Chondrocyte (in vitro differentiated cells): ENCODE measurements around the gene RBM19. TPM values are rescaled to one million over a fixed set of nuclear protein-coding genes. Genes with fewer than 3 reads are reported as not detected.

Source experiments
- DNase-seq: peaks from one replicate; pipeline ENCODE4 v3.0.0; 2021; ENCODE audit warnings: mixed read lengths, low spot score
- H3K27ac Mint-ChIP-seq: one replicate; pipeline ENCODE4 v1.8.0; 2021; ENCODE audit warnings: mild to moderate bottlenecking, moderate library complexity, mixed read lengths; ENCODE audit not compliant: unreplicated experiment
- H3K27me3 Mint-ChIP-seq: 2 replicates; pipeline ENCODE4 v1.8.0; 2021; ENCODE audit warnings: low read depth, mixed read lengths
- H3K36me3 Mint-ChIP-seq: 2 replicates; pipeline ENCODE4 v1.8.0; 2021; ENCODE audit warnings: low read depth, mixed read lengths
- H3K4me1 Mint-ChIP-seq: 2 replicates; pipeline ENCODE4 v1.8.0; 2021; ENCODE audit warnings: low read depth, mild to moderate bottlenecking, mixed read lengths
- H3K4me3 Mint-ChIP-seq: one replicate; pipeline ENCODE4 v1.8.0; 2021; ENCODE audit warnings: mild to moderate bottlenecking, moderate library complexity, mixed read lengths; ENCODE audit not compliant: unreplicated experiment
- H3K9me3 Mint-ChIP-seq: 2 replicates; pipeline ENCODE4 v1.8.0; 2021; ENCODE audit warnings: low read depth, mixed read lengths
- CTCF ChIP-seq: fragments of 200-600 bp; sonication (generic); IDR thresholded peaks from 2 replicates; pipeline ENCODE4 v1.5.0; 2021; ENCODE audit warnings: antibody characterized with exemption, mild to moderate bottlenecking, moderate library complexity
- total RNA-seq: library from RNA; stranded (reverse); gene quantifications from 3 replicates; pipeline ENCODE4 v1.2.1, GENCODE V29; 2021

The RBM19 gene
- total RNA-seq, 1 donor from 2014 or later = 16.2 TPM

GRCh38 chr12:113819495-113819894, 146.6 kb downstream of the RBM19 start:
- Mint-ChIP-seq H3K36me3 (peaks cover 5% of the 10 kb centered on the region), H3K27ac (no peak overlapping the region), H3K4me1 (peaks cover 3% of the 10 kb centered on the region), H3K27me3 (no peaks in the 10 kb centered on the region), H3K4me3 (no peak overlapping the region), H3K9me3 (no peaks in the 10 kb centered on the region)
- no peak for DNase-seq
- no peak for TF ChIP-seq CTCF

GRCh38 chr12:113818833-113819232, 147.3 kb downstream of the RBM19 start:
- H3K4me3 Mint-ChIP-seq = no peak overlapping the region
- no peak overlapping the region for H3K27ac Mint-ChIP-seq
- DNase-seq = no peak
- H3K36me3 Mint-ChIP-seq = peaks cover 5% of the 10 kb centered on the region
- peak; percentile 63 for TF ChIP-seq CTCF
- no peaks in the 10 kb centered on the region for H3K9me3 Mint-ChIP-seq
- H3K27me3 Mint-ChIP-seq = no peaks in the 10 kb centered on the region
- peaks cover 3% of the 10 kb centered on the region for H3K4me1 Mint-ChIP-seq

- DNase-seq = no peak
- no peaks in the 10 kb centered on the region for H3K9me3 Mint-ChIP-seq
- no peaks in the 10 kb centered on the region for H3K27me3 Mint-ChIP-seq
- no peak for TF ChIP-seq CTCF
- no peak overlapping the region for H3K4me3 Mint-ChIP-seq
- H3K4me1 Mint-ChIP-seq = peaks cover 3% of the 10 kb centered on the region
- H3K27ac Mint-ChIP-seq = no peak overlapping the region
- peaks cover 5% of the 10 kb centered on the region for H3K36me3 Mint-ChIP-seq
These were observed 147.8 kb downstream of the RBM19 start for GRCh38 chr12:113818283-113818682.

GRCh38 chr12:113816866-113817265, 149.3 kb downstream of the RBM19 start:
- Mint-ChIP-seq H3K27me3 (no peaks in the 10 kb centered on the region), H3K9me3 (no peaks in the 10 kb centered on the region), H3K36me3 (peaks cover 3% of the 10 kb centered on the region), H3K4me3 (no peak overlapping the region), H3K27ac (no peak overlapping the region), H3K4me1 (peaks cover 3% of the 10 kb centered on the region)
- no peak for DNase-seq
- no peak for TF ChIP-seq CTCF

GRCh38 chr12:113815031-113815430, 151.1 kb downstream of the RBM19 start:
- Mint-ChIP-seq H3K4me1 (peaks cover 1% of the 10 kb centered on the region), H3K9me3 (no peaks in the 10 kb centered on the region), H3K27ac (no peak overlapping the region), H3K4me3 (no peak overlapping the region), H3K36me3 (peaks cover 2% of the 10 kb centered on the region), H3K27me3 (no peaks in the 10 kb centered on the region)
- no peak for DNase-seq
- no peak for TF ChIP-seq CTCF
